ACHN (cell line): ENCODE data around the gene AXIN2.

Experiments used
- DNase-seq: peaks from one replicate; pipeline ENCODE4 v3.0.0-alpha.2; 2015
- in situ Hi-C: cut with HindIII; loops from 2 replicates; pipeline ENCODE4 v1.10.0; 2017; ENCODE audit warnings: low sequenced_read_pairs, low pct_ligation_motif_present, low pct_unique_long_range_greater_than_20kb

Gene AXIN2

GRCh38 chr17:65556910-65557348, 4.5 kb downstream of the AXIN2 start:
- in situ Hi-C loops = no loop called here
- peak; percentile 40 for DNase-seq

- DNase-seq = peak; percentile 78
- in situ Hi-C loops = no loop called here
Measured at GRCh38 chr17:65556014-65556909, 5.2 kb downstream of the AXIN2 start.

GRCh38 chr17:65554553-65555223, 6.8 kb downstream of the AXIN2 start:
- DNase-seq = no peak
- in situ Hi-C loops = no loop called here

- no peak for DNase-seq
- in situ Hi-C loops = no loop called here
Measured at GRCh38 chr17:65553646-65554552, 7.5 kb downstream of the AXIN2 start.

- no peak for DNase-seq
- in situ Hi-C loops = no loop called here
Measured at GRCh38 chr17:65553009-65553645, 8.3 kb downstream of the AXIN2 start.

GRCh38 chr17:65552214-65552613, 9.2 kb downstream of the AXIN2 start:
- no peak for DNase-seq
- in situ Hi-C loops = no loop called here

- DNase-seq = no peak
- in situ Hi-C loops = no loop called here
Measured at GRCh38 chr17:65551267-65552040, 10.0 kb downstream of the AXIN2 start.

- in situ Hi-C loops = no loop called here
Measured at GRCh38 chr17:65550758-65551157, 10.7 kb downstream of the AXIN2 start.

GRCh38 chr17:65550075-65550662, 11.3 kb downstream of the AXIN2 start:
- in situ Hi-C loops = no loop called here
- DNase-seq = no peak

More at GRCh38 chr17:65550758-65551157, 10.7 kb downstream of the AXIN2 start:
- DNase-seq = no peak

GRCh38 chr17:65548269-65548969, 13.0 kb downstream of the AXIN2 start:
- no peak for DNase-seq
- in situ Hi-C loops = no loop called here

- no peak for DNase-seq
- in situ Hi-C loops = no loop called here
Measured at GRCh38 chr17:65547253-65547670, 14.2 kb downstream of the AXIN2 start.

- no peak for DNase-seq
Measured at GRCh38 chr17:65546579-65546978, 14.9 kb downstream of the AXIN2 start.

GRCh38 chr17:65545705-65546523, 15.5 kb downstream of the AXIN2 start:
- DNase-seq = no peak
- in situ Hi-C loops = no loop called here

More at GRCh38 chr17:65546579-65546978, 14.9 kb downstream of the AXIN2 start:
- in situ Hi-C loops = no loop called here

- in situ Hi-C loops = no loop called here
- DNase-seq = no peak
Measured at GRCh38 chr17:65544672-65545071, 16.8 kb downstream of the AXIN2 start.

- in situ Hi-C loops = no loop called here
Measured at GRCh38 chr17:65542610-65543009, 18.8 kb downstream of the AXIN2 start.

GRCh38 chr17:65542067-65542466, 19.4 kb downstream of the AXIN2 start:
- DNase-seq = no peak
- in situ Hi-C loops = no loop called here

More at GRCh38 chr17:65542610-65543009, 18.8 kb downstream of the AXIN2 start:
- DNase-seq = no peak
